AG10803 (cell line): ENCODE results near the gene C9orf43.
"Not testable (repeated sequence)": the region's sequence is repeated elsewhere in the genome, so short reads cannot be mapped to it uniquely, and the experiment has no call there.

ENCODE experiments used
- DNase-seq: peaks from one replicate; pipeline ENCODE4 v3.0.0; 2010; ENCODE audit warnings: low read depth
- H3K4me3 ChIP-seq: 2 replicates; pipeline ENCODE4 v1.5.1; 2011; ENCODE audit warnings: mild to moderate bottlenecking, low read length, control low read depth
- CTCF ChIP-seq: conservative IDR thresholded peaks from 2 replicates; pipeline ENCODE4 v1.5.1; 2011; ENCODE audit warnings: mild to moderate bottlenecking, low read length, control low read depth, inconsistent platforms

C9orf43 gene

DNA sequence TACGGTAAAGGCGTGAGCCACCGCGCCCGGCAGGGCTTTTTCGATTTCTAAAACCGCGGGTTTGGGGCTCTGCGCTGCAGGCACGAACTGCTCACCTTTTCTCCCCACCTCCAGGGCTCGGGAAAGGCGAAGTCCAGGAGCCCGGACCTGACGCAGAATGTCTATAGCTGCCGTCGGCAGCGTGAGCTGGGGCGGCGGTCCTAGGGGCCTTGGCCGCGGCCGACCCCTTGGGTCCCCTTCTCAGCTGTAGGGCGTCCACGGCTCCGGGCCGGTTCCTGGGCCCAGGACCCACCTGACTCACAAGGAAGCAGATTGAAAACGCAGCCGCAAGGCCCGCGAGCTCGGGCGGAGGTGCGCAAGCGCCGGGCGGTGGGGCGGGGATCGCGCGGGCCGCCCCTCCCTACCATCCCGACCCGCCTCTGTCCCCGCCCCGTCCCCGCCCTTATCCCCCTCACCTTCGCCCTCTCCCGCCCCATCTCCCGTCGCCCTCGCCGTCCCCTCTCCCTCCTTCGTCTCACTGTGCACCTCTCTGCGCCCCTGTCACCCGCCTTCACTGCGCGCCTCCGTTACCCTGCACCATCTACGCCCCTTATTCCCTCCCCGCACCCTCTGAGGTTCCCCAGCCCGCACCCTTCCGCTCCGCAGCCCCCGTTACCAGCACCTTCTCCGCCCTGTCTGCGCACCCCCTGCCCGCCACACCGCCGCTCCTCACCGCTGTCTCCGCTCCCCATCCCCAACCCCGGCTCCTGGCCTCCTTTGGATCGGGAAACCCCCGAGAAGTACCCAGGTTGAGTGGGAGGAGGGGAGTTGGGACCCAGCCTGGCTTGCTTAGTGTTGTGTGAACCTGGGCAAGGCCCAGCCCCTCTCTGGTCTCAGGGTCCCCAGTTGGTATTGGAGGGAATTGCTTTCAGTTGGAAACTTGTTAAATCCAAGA lies 33.6 kb upstream of the C9orf43 start, which contains the start of gene HDHD3:
TSS of gene HDHD3 (minus strand) at position 353 of the 934 bp plus-strand sequence. CDS start 2,632 bp downstream, outside the sequence.
- peak; percentile 64 for DNase-seq
- TF ChIP-seq CTCF, result no peak
- peak within 1 kb of the TSS; percentile 81 for H3K4me3 ChIP-seq

GRCh38 chr9:113379094-113379828 lies 31.3 kb upstream of the C9orf43 start:
- DNase-seq, result not testable (repeated sequence)

GRCh38 chr9:113379829-113380210 lies 30.7 kb upstream of the C9orf43 start:
- DNase-seq, H3K4me3 ChIP-seq: not testable (repeated sequence)

More at GRCh38 chr9:113379094-113379828, 31.3 kb upstream of the C9orf43 start:
- H3K4me3 ChIP-seq, result not testable (repeated sequence)

DNA sequence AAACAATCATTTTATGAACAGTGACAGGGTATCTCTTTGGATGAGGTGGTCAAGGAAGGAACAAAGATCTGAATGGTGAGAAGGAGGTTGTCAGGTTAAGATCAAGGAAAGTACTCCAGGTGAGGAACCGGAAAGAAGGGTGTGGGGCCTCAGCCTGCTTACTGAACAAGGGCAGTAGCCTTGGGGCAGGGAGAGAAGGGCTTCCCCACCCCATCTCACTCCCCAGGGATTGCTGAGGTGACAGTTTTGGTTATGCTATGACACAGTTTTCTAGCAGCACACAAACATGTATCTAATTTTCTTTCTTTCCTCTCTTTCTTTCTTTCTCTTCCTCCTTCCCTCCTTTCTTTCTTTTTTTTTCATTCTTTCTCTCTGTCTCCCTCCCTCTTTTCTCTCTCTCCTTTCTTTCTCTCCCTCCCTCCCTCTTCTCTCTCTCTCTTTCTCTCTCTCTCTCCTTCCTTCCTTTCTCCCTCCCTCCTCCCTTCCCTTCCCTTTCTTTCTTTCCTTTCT lies 29.6 kb upstream of the C9orf43 start:
- no peak overlapping the region for H3K4me3 ChIP-seq
- no peak for DNase-seq
- no peak for TF ChIP-seq CTCF

DNA sequence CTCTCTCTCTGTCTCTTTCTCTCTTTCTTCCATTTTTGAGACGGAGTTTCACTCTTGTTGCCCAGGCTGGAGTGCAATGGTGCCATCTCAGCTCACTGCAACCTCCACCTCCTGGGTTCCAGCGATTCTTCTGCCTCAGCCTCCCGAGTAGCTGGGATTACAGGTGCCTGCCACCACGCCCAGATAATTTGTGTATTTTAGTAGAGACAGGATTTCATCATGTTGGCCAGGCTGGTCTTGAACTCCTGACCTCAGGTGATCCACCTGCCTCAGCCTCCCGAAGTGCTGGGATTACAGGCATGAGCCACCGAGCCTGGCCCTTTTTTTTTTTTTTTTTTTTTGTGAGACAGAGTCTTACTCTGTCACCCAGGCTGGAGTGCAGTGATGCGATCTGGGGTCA lies 29.1 kb upstream of the C9orf43 start:
- H3K4me3 ChIP-seq, DNase-seq: not testable (repeated sequence)

- no peak for TF ChIP-seq CTCF
- no peak overlapping the region for H3K4me3 ChIP-seq
- no peak for DNase-seq
Measured at GRCh38 chr9:113381909-113382411, 28.6 kb upstream of the C9orf43 start.

DNA sequence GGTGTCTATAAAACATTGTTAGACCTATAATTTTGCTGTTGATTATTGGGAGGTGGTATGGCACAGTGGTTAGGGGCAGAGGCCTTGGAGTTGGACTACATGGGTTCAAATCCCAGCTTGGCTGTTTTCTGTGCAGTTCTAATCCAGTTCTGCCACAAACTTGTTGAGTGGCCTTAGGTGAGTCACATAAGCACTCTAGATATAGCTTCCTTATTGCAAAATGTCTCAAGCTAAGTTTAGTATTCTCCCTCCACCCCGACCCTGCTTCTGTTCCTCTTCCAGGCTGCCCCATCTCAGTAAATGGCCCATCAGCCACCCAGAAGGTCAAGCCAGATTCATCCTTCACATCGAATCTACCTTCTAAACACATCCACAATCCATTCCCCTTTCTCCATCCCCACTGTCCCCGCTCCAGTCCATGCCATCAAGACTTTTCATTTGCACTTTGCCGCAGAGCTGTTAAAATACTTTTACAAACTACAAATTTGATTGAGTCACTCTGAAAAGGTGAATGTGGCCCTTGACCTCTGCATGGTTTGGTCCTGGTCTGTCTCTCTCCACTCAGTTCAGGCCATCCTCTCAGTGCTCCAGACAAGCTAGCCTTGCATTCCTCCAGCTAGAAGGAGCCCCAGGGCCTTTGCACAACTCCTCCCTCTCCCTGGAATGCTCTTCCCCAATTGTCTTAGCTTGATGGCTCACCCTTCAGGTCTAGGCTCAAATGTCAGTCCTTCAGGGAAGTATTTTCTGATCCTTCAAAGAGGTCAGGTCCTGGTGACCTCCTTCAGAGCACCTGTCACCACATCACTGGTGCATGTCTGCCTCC lies 23.8 kb upstream of the C9orf43 start:
- no peak for DNase-seq
- no peak for TF ChIP-seq CTCF
- no peak overlapping the region for H3K4me3 ChIP-seq
